Measurements from ENCODE around the gene SPG11.

DNA sequence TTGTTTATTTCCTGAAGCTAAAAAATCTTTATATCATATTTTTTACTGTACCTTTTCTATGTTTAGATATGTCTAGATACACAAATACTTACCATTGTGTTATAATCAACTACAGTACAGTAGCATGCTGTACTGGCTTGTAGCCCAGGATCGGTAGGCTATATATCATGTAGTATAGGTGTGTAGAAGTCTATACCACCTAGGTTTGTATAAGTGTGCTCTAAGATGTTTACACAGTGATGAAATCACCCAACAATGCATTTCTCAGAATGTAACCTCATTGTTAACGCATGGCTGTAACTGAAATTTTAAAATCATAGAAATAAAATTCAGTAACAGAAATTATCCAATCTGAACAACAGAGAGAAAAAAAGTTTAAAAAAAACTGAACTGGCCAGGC lies 83.4 kb downstream of the SPG11 start:
- no peak for TF ChIP-seq FOXM1 (IDR thresholded peaks at IDR 0.05; ENCODE audit: borderline replicate concordance)
- no peak for TF ChIP-seq SUZ12 (IDR thresholded peaks at IDR 0.05)
- TF ChIP-seq SP1 (IDR thresholded peaks at IDR 0.05), result no peak
- no peak for TF ChIP-seq L3MBTL2 (conservative IDR thresholded peaks at IDR 0.05)
- no peak for TF ChIP-seq ARNT (IDR thresholded peaks at IDR 0.05)
- no peak for TF ChIP-seq CTBP1 (IDR thresholded peaks at IDR 0.05; ENCODE audit: borderline replicate concordance)
- TF ChIP-seq FOXK2 (IDR thresholded peaks at IDR 0.05), result no peak
- no peak for TF ChIP-seq ZNF384 (IDR thresholded peaks at IDR 0.05)
- no peak for TF ChIP-seq ELF4 (IDR thresholded peaks at IDR 0.05)

Data from HEK293T (cell line).